SH-SY5Y (cell line): Measurements from ENCODE around the gene PLB1.

Experiments
- GATA2 ChIP-seq: IDR thresholded peaks from 2 replicates; pipeline ENCODE4 v1.6.1; 2011; ENCODE audit warnings: mild to moderate bottlenecking, low read depth, low read length
- GATA3 ChIP-seq: IDR thresholded peaks from 2 replicates; pipeline ENCODE4 v1.6.1; 2011; ENCODE audit warnings: low read depth, mild to moderate bottlenecking, low read length, moderate library complexity

Gene PLB1

GRCh38 chr2:28687640-28688385, 192.0 kb downstream of the PLB1 start:
- TF ChIP-seq GATA3 (no peak), GATA2 (no peak)

GRCh38 chr2:28688818-28689217, 193.0 kb downstream of the PLB1 start:
- TF ChIP-seq GATA2 (no peak), GATA3 (no peak)

DNA sequence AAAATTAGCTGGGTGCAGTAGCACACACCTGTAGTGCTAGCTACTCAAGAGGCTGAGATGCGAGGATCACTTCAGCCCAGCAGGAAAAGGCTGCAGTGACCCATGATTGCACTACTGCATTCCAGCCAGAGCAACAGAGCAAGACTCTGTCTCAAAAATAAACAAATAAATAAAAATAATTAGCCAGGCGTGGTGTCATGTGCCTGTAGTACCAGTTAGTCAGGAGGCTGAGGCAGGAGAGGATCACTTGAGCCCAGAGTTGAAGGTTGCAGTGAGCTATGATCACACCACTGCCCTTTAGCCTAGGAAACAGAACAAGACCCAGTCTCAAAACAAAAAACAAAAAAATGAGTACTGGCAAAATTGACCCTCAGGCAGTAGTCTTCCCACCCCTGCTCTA, 193.9 kb downstream of the PLB1 start:
- TF ChIP-seq GATA2 = no peak
- no peak for TF ChIP-seq GATA3

DNA sequence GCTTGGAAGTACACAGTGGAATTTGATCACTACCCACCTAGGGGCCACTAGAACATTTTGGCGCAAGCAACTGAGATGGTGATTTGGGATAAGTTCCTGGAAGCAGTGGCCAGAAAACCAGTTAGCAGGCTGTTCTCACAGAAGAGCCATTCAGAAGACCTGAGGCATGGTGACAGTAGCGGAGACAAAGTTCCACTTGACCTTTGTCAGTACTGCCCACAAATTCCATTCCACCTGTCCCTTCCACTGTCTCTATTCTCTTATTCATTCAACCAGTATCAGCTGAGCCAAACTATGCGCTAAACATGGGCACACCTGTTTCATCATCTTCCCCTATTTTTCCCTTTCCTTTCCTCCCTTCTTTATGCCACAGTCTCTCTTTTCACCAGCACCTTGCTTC, 196.6 kb downstream of the PLB1 start:
- no peak for TF ChIP-seq GATA2
- TF ChIP-seq GATA3 = no peak

GRCh38 chr2:28693223-28693622, 197.4 kb downstream of the PLB1 start:
- TF ChIP-seq GATA3 (no peak), GATA2 (no peak)
